ENCODE data around the gene MT2A. TPM values are rescaled to one million over a fixed set of nuclear protein-coding genes. Genes with fewer than 3 reads are reported as not detected.
A peak's percentile ranks its signal among the peaks of the same experiment; 100 is the strongest.
"Not testable (repeated sequence)": the region's sequence is repeated elsewhere in the genome, so short reads cannot be mapped to it uniquely, and the experiment has no call there.

The MT2A gene
- total RNA-seq, 1 donor from 2014 or later = 112 TPM

GRCh38 chr16:56576585-56577299, 31.6 kb upstream of the MT2A start:
- H3K4me1 Mint-ChIP-seq (ENCODE audit: low read depth, unreplicated experiment) = no peaks in the 10 kb centered on the region
- Histone ChIP-seq H3K36me3 (ENCODE audit: insufficient read depth, low read length) (no peaks in the 10 kb centered on the region), H4K20me1 (ENCODE audit: insufficient read depth, low read length) (no peaks in the 10 kb centered on the region), H3K4me1 (ENCODE audit: insufficient read depth, low read length) (no peaks in the 10 kb centered on the region), H2AFZ (ENCODE audit: low read depth, low read length) (no peak overlapping the region), H3K27me3 (ENCODE audit: insufficient read depth, low read length) (no peaks in the 10 kb centered on the region), H3K9me3 (ENCODE audit: insufficient read depth, low read depth, low read length) (no peaks in the 10 kb centered on the region), H3K4me2 (ENCODE audit: low read length) (no peak overlapping the region), H3K79me2 (ENCODE audit: insufficient read depth, low read length) (no peaks in the 10 kb centered on the region), H3K4me3 (ENCODE audit: insufficient read depth, low read depth, low read length) (no peak overlapping the region), H3K9ac (ENCODE audit: low read length) (no peak overlapping the region), H3K27ac (ENCODE audit: low read depth, low read length) (no peak overlapping the region)
- H3K4me3 Mint-ChIP-seq (ENCODE audit: unreplicated experiment) = no peak overlapping the region
- no peaks in the 10 kb centered on the region for H3K9me3 Mint-ChIP-seq (ENCODE audit: unreplicated experiment)
- H3K27ac Mint-ChIP-seq (ENCODE audit: unreplicated experiment) = no peak overlapping the region
- DNase-seq (ENCODE audit: low read depth) (peak; percentile 15), FAIRE-seq (no peak)
- TF ChIP-seq EZH2 (IDR thresholded peaks at IDR 0.05; ENCODE audit: insufficient read depth, low read length) = no peak
- TF ChIP-seq, protein P1, sequence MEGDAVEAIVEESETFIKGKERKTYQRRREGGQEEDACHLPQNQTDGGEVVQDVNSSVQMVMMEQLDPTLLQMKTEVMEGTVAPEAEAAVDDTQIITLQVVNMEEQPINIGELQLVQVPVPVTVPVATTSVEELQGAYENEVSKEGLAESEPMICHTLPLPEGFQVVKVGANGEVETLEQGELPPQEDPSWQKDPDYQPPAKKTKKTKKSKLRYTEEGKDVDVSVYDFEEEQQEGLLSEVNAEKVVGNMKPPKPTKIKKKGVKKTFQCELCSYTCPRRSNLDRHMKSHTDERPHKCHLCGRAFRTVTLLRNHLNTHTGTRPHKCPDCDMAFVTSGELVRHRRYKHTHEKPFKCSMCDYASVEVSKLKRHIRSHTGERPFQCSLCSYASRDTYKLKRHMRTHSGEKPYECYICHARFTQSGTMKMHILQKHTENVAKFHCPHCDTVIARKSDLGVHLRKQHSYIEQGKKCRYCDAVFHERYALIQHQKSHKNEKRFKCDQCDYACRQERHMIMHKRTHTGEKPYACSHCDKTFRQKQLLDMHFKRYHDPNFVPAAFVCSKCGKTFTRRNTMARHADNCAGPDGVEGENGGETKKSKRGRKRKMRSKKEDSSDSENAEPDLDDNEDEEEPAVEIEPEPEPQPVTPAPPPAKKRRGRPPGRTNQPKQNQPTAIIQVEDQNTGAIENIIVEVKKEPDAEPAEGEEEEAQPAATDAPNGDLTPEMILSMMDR (IDR thresholded peaks at IDR 0.05; ENCODE audit: insufficient read depth, low read depth, low read length) = peak; percentile 41
- H3K36me3 Mint-ChIP-seq (ENCODE audit: low read depth, unreplicated experiment) = no peaks in the 10 kb centered on the region
- peaks cover 9% of the 10 kb centered on the region for H3K27me3 Mint-ChIP-seq (ENCODE audit: low read depth, unreplicated experiment)

DNA sequence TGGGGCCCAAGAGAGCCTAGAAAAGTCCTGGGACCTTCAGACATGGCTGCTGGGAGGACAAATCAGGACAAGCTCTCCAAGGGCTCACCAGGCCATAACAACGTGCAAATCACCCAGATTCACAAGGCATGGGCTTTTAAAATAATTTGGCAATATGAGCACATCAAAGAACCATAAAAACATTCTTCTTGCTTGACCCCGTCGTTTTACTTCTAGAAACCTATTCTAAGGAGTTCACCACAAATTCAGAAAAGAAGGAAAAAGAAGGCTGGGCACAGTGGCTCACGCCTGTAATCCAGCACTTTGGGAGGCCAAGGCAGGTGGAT, 31.1 kb upstream of the MT2A start:
- no peaks in the 10 kb centered on the region for H3K9me3 ChIP-seq (ENCODE audit: insufficient read depth, low read depth, low read length)
- no peaks in the 10 kb centered on the region for H3K27me3 ChIP-seq (ENCODE audit: insufficient read depth, low read length)
- H2AFZ ChIP-seq (ENCODE audit: low read depth, low read length) = no peak overlapping the region
- no peak overlapping the region for H3K27ac ChIP-seq (ENCODE audit: low read depth, low read length)
- no peaks in the 10 kb centered on the region for H4K20me1 ChIP-seq (ENCODE audit: insufficient read depth, low read length)
- FAIRE-seq (no peak), DNase-seq (ENCODE audit: low read depth) (no peak)
- no peaks in the 10 kb centered on the region for H3K4me1 Mint-ChIP-seq (ENCODE audit: low read depth, unreplicated experiment)
- H3K9me3 Mint-ChIP-seq (ENCODE audit: unreplicated experiment) = no peaks in the 10 kb centered on the region
- no peak overlapping the region for H3K4me3 Mint-ChIP-seq (ENCODE audit: unreplicated experiment)
- H3K27ac Mint-ChIP-seq (ENCODE audit: unreplicated experiment) = no peak overlapping the region
- no peak overlapping the region for H3K4me3 ChIP-seq (ENCODE audit: insufficient read depth, low read depth, low read length)
- no peaks in the 10 kb centered on the region for H3K36me3 ChIP-seq (ENCODE audit: insufficient read depth, low read length)
- H3K9ac ChIP-seq (ENCODE audit: low read length) = no peak overlapping the region
- peaks cover 13% of the 10 kb centered on the region for H3K27me3 Mint-ChIP-seq (ENCODE audit: low read depth, unreplicated experiment)
- H3K36me3 Mint-ChIP-seq (ENCODE audit: low read depth, unreplicated experiment) = no peaks in the 10 kb centered on the region
- H3K4me1 ChIP-seq (ENCODE audit: insufficient read depth, low read length) = no peaks in the 10 kb centered on the region
- no peaks in the 10 kb centered on the region for H3K79me2 ChIP-seq (ENCODE audit: insufficient read depth, low read length)
- TF ChIP-seq EZH2 (IDR thresholded peaks at IDR 0.05; ENCODE audit: insufficient read depth, low read length) = no peak
- TF ChIP-seq, protein P1 (IDR thresholded peaks at IDR 0.05; ENCODE audit: insufficient read depth, low read depth, low read length) = no peak
- no peak overlapping the region for H3K4me2 ChIP-seq (ENCODE audit: low read length)

- no peak for DNase-seq (ENCODE audit: low read depth)
- no peak overlapping the region for H3K27ac ChIP-seq (ENCODE audit: low read depth, low read length)
- Mint-ChIP-seq H3K36me3 (ENCODE audit: low read depth, unreplicated experiment) (no peaks in the 10 kb centered on the region), H3K27ac (ENCODE audit: unreplicated experiment) (no peak overlapping the region), H3K4me1 (ENCODE audit: low read depth, unreplicated experiment) (no peaks in the 10 kb centered on the region), H3K4me3 (ENCODE audit: unreplicated experiment) (no peak overlapping the region), H3K27me3 (ENCODE audit: low read depth, unreplicated experiment) (peaks cover 41% of the 10 kb centered on the region), H3K9me3 (ENCODE audit: unreplicated experiment) (no peaks in the 10 kb centered on the region)
- no peaks in the 10 kb centered on the region for H3K79me2 ChIP-seq (ENCODE audit: insufficient read depth, low read length)
- TF ChIP-seq, protein P1 (IDR thresholded peaks at IDR 0.05; ENCODE audit: insufficient read depth, low read depth, low read length) = no peak
- TF ChIP-seq EZH2 (IDR thresholded peaks at IDR 0.05; ENCODE audit: insufficient read depth, low read length) = no peak
- H3K27me3 ChIP-seq (ENCODE audit: insufficient read depth, low read length) = peaks cover 10% of the 10 kb centered on the region
- no peak for FAIRE-seq
- no peak overlapping the region for H3K4me2 ChIP-seq (ENCODE audit: low read length)
- no peaks in the 10 kb centered on the region for H4K20me1 ChIP-seq (ENCODE audit: insufficient read depth, low read length)
- H3K9ac ChIP-seq (ENCODE audit: low read length) = no peak overlapping the region
- no peak overlapping the region for H2AFZ ChIP-seq (ENCODE audit: low read depth, low read length)
- H3K36me3 ChIP-seq (ENCODE audit: insufficient read depth, low read length) = no peaks in the 10 kb centered on the region
- H3K4me3 ChIP-seq (ENCODE audit: insufficient read depth, low read depth, low read length) = no peak overlapping the region
- no peaks in the 10 kb centered on the region for H3K4me1 ChIP-seq (ENCODE audit: insufficient read depth, low read length)
- no peaks in the 10 kb centered on the region for H3K9me3 ChIP-seq (ENCODE audit: insufficient read depth, low read depth, low read length)
These were observed 27.9 kb upstream of the MT2A start for GRCh38 chr16:56580391-56581048.

DNA sequence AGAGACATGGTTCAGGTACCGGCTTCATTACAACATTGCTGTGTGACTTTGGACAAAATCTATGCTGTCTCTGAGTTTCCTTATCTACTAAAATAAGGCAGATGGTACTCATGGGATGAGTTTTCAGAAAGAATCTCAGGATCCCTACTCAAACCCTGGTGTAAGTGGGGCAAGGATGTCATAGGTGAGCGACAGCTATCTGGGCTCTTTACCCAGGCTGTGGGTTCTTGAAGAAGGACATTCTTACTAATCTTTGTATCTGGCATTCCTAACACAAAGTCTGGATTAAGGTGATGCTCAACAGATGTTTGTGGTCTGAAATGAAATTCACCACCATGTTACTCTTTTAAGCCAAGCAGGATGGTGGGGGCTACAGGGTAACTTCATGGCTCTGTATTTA, 25.5 kb upstream of the MT2A start:
- not testable (repeated sequence) for H3K4me1 Mint-ChIP-seq (ENCODE audit: low read depth, unreplicated experiment); H2AFZ ChIP-seq (ENCODE audit: low read depth, low read length); H3K36me3 ChIP-seq (ENCODE audit: insufficient read depth, low read length); H3K36me3 Mint-ChIP-seq (ENCODE audit: low read depth, unreplicated experiment); H3K4me1 ChIP-seq (ENCODE audit: insufficient read depth, low read length); H4K20me1 ChIP-seq (ENCODE audit: insufficient read depth, low read length); H3K27ac ChIP-seq (ENCODE audit: low read depth, low read length); DNase-seq (ENCODE audit: low read depth); H3K9me3 ChIP-seq (ENCODE audit: insufficient read depth, low read depth, low read length); H3K9me3 Mint-ChIP-seq (ENCODE audit: unreplicated experiment); H3K4me3 ChIP-seq (ENCODE audit: insufficient read depth, low read depth, low read length); H3K9ac ChIP-seq (ENCODE audit: low read length); H3K4me2 ChIP-seq (ENCODE audit: low read length); H3K4me3 Mint-ChIP-seq (ENCODE audit: unreplicated experiment); FAIRE-seq; H3K79me2 ChIP-seq (ENCODE audit: insufficient read depth, low read length); H3K27ac Mint-ChIP-seq (ENCODE audit: unreplicated experiment)
- H3K27me3 ChIP-seq (ENCODE audit: insufficient read depth, low read length) = peaks cover 19% of the 10 kb centered on the region
- H3K27me3 Mint-ChIP-seq (ENCODE audit: low read depth, unreplicated experiment) = peaks cover 61% of the 10 kb centered on the region

All from astrocyte (in vitro differentiated cells and primary cell).